Left ventricle myocardium inferior (tissue), 1 donor: ENCODE data around the gene KIAA1671. TPM values are rescaled to one million over a fixed set of nuclear protein-coding genes. Genes with fewer than 3 reads are reported as not detected.

Experiments used
- DNase-seq: peaks from one replicate; pipeline ENCODE4 v3.0.0-alpha.2; 2020
- H3K27ac ChIP-seq: fragments of 200-600 bp; replicated peaks from 2 replicates; pipeline ENCODE4 v1.8.0; 2021
- H3K27me3 ChIP-seq: fragments of 200-600 bp; 2 replicates; pipeline ENCODE4 v1.8.0; 2021; ENCODE audit warnings: low read depth
- H3K36me3 ChIP-seq: fragments of 200-600 bp; 2 replicates; pipeline ENCODE4 v1.8.0; 2021
- H3K4me1 ChIP-seq: fragments of 200-600 bp; 2 replicates; pipeline ENCODE4 v1.8.0; 2021
- H3K4me3 ChIP-seq: fragments of 200-600 bp; 2 replicates; pipeline ENCODE4 v1.8.0; 2021; ENCODE audit warnings: mild to moderate bottlenecking, moderate library complexity
- H3K9me3 ChIP-seq: fragments of 200-600 bp; replicated peaks from 2 replicates; pipeline ENCODE4 v1.8.0; 2021
- CTCF ChIP-seq: fragments of 200-600 bp; IDR thresholded peaks from 2 replicates; pipeline ENCODE4 v1.8.0; 2021; ENCODE audit warnings: antibody characterized with exemption, mild to moderate bottlenecking, borderline replicate concordance
- intact Hi-C: fragments of 100-400 bp; cut with micrococcal nuclease; formaldehyde crosslinking; loops from one replicate; pipeline ENCODE4 v1.11.0; 2022
- total RNA-seq: library from RNA; stranded (reverse); fragmentation: NEBNext Ultra II Directional; extraction: Animal tissue kit (Norgen Biotek cat#: 25700); gene quantifications from one replicate; pipeline ENCODE4 v1.2.1, GENCODE V29; 2021
- donor health status: DM: no; HTN: yes; CAD: no; lungs with severe emphysema.

KIAA1671 gene
- total RNA-seq, 1 donor from 2014 or later, result 12.2 TPM

DNA sequence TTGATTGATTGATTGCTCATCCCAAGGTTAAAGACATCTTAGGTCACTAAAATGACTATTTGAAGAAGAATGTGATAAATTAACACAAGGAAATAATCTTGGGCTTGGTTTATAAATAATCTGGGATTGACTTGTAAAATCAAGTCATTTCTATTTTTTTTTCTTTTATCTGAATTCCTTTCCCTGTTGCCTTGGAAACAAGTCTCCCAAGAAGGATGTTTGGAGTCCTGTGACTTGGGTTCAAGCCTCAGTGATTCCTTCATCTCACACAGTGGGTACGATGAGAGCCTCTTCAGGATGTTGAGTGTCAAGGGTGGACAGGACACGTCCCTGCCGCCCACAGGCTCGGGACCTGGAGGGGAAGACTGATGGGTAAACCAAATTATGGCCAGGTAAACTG lies 149.0 kb downstream of the KIAA1671 start:
- no peaks in the 10 kb centered on the region for H3K36me3 ChIP-seq
- no peak for TF ChIP-seq CTCF
- no peaks in the 10 kb centered on the region for H3K9me3 ChIP-seq
- no peak overlapping the region for H3K4me3 ChIP-seq
- H3K4me1 ChIP-seq, result no peaks in the 10 kb centered on the region
- no peak overlapping the region for H3K27ac ChIP-seq
- intact Hi-C loops, result no loop called here
- no peak for DNase-seq
- no peaks in the 10 kb centered on the region for H3K27me3 ChIP-seq

- Histone ChIP-seq H3K4me1 (no peaks in the 10 kb centered on the region), H3K27me3 (no peaks in the 10 kb centered on the region), H3K9me3 (no peaks in the 10 kb centered on the region), H3K27ac (no peak overlapping the region), H3K4me3 (no peak overlapping the region), H3K36me3 (no peaks in the 10 kb centered on the region)
- intact Hi-C loops, result no loop called here
- DNase-seq, result no peak
- no peak for TF ChIP-seq CTCF
Measured at GRCh38 chr22:25101986-25102385, 149.5 kb downstream of the KIAA1671 start.

DNA sequence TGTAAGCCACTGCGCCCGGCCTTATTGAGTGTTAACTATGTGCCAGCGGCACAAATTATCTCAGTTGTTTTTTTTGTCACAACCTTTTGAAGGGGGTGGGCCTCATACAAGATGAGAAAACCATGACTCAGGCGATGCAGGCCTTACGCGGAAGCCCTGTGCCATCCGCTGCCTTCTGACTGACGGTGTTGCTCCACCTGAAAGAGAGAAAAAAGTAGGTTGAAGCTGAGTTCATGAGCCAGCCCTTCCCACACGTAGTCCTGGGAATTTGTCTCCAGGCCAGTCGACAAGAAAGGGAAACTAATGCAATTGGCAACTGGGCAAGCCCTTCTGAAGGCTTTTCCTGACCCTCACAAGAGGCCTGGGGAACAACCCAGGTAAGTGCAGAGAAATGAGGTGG lies 150.2 kb downstream of the KIAA1671 start:
- TF ChIP-seq CTCF, result no peak
- no peaks in the 10 kb centered on the region for H3K4me1 ChIP-seq
- H3K27me3 ChIP-seq, result no peaks in the 10 kb centered on the region
- no peak for DNase-seq
- no peaks in the 10 kb centered on the region for H3K9me3 ChIP-seq
- H3K27ac ChIP-seq, result no peak overlapping the region
- H3K4me3 ChIP-seq, result no peak overlapping the region
- intact Hi-C loops, result no loop called here
- no peaks in the 10 kb centered on the region for H3K36me3 ChIP-seq

- no peaks in the 10 kb centered on the region for H3K4me1 ChIP-seq
- H3K27me3 ChIP-seq, result no peaks in the 10 kb centered on the region
- H3K27ac ChIP-seq, result no peak overlapping the region
- no peak overlapping the region for H3K4me3 ChIP-seq
- intact Hi-C loops, result no loop called here
- H3K36me3 ChIP-seq, result no peaks in the 10 kb centered on the region
- no peak for DNase-seq
- TF ChIP-seq CTCF, result no peak
- peaks cover 4% of the 10 kb centered on the region for H3K9me3 ChIP-seq
Measured at GRCh38 chr22:25104367-25104766, 151.9 kb downstream of the KIAA1671 start.

- no peaks in the 10 kb centered on the region for H3K36me3 ChIP-seq
- no peak overlapping the region for H3K4me3 ChIP-seq
- no peak for DNase-seq
- H3K27me3 ChIP-seq, result no peaks in the 10 kb centered on the region
- H3K9me3 ChIP-seq, result peaks cover 4% of the 10 kb centered on the region
- intact Hi-C loops, result no loop called here
- no peak overlapping the region for H3K27ac ChIP-seq
- TF ChIP-seq CTCF, result no peak
- H3K4me1 ChIP-seq, result peaks cover 8% of the 10 kb centered on the region
Measured at GRCh38 chr22:25105817-25106650, 153.5 kb downstream of the KIAA1671 start.
